ENCODE data around the gene CACNG5. TPM values are rescaled to one million over a fixed set of nuclear protein-coding genes. Genes with fewer than 3 reads are reported as not detected.
A peak's percentile ranks its signal among the peaks of the same experiment; 100 is the strongest.

CACNG5 gene
- polyA plus RNA-seq, 6 donors from 2014 or later = not detected

DNA sequence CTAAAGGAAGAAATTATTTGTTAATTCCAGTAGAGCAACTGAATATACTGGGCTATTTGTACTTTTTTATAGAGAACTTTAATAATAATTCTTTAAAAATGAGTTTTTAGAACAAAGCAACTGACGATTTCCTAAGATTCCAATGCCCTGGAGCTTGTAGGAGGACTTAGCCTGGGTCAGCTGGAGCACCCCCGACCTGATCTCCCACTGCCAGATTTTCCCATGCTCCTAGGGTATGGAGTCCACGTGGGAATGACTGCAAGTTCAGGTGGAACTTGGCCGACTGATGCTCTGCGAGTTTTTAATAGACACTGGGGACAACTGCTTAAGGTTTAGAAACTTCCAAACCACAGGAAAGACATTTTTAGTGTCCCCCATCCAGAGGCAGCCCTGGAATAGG lies 25.5 kb upstream of the CACNG5 start:
- H3K4me1 Mint-ChIP-seq = peaks cover 0 to 21% (median 2%) of the 10 kb centered on the region in 3 donors
- ATAC-seq (ENCODE audit: low read depth in 2 of 2) = no peak
- peaks cover 0 to 2% (median 0%) of the 10 kb centered on the region in 7 donors for H3K9me3 Mint-ChIP-seq
- no peak for DNase-seq
- H3K4me3 Mint-ChIP-seq = no peak overlapping the region
- no peak overlapping the region for H3K27ac Mint-ChIP-seq
- H3K27me3 Mint-ChIP-seq = peaks cover 20 to 42% (median 34%) of the 10 kb centered on the region in 3 donors
- peaks cover 0 to 4% of the 10 kb centered on the region in 2 donors for H3K36me3 Mint-ChIP-seq

DNA sequence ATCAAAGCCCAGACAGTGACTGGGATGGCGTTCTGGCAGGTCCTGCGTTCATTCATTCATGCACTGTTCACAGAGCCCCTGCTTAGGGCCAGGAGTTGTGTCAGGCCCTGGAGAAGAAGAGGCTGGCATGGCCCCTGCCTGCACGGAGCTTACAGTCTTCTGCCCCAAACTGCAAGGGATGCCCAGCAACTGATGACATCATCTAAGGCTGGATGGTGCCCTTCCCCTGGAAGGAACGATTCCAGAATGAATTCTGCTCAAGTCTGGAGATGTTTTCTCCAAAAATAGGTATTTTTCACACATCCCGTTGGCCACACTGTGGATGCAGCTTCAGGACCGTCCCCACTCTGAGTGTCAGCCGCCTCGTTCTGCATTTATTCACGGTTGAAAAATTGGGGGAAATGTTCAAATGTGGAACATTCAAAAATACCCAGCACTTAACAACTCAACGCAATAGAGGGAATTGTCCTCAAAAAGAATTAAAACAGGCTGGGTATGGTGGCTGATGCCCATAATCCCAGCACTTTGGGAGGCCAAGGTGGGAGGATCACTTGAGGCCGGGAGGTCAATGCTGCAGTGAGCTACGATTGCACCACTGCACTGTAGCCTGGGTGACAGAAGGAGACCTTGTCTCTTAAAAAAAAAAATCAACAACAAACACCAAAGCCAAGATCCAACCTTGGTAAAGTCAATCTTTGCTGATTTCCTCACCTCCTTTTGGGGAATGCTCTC lies 23.8 kb upstream of the CACNG5 start:
- H3K4me1 Mint-ChIP-seq = peaks cover 0 to 19% (median 2%) of the 10 kb centered on the region in 3 donors
- DNase-seq = no peak
- no peak overlapping the region for H3K4me3 Mint-ChIP-seq
- ATAC-seq (ENCODE audit: low read depth in 2 of 2) = no peak
- H3K9me3 Mint-ChIP-seq = peaks cover 0 to 2% (median 0%) of the 10 kb centered on the region in 7 donors
- H3K36me3 Mint-ChIP-seq = peaks cover 0 to 4% of the 10 kb centered on the region in 2 donors
- H3K27ac Mint-ChIP-seq = no peak overlapping the region
- peaks cover 21 to 40% (median 32%) of the 10 kb centered on the region in 3 donors for H3K27me3 Mint-ChIP-seq

DNA sequence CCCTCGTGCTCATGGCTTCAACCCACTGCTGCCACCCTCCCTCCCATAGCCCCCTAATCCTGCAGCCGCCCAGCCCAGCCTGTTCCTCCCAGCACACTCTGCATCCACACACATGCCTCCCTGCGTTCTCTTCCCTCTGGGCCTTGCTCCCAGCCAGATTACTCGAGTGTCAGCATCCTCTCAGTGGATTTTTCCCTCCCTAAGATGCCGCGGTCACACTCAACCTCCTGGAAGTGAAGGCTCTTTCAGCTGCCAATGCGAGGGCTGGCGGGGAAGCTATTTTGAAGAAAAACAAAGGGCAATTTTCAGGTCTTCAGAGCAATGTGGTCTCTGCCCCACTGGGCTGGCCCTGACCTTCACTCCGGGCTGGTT lies 23.2 kb upstream of the CACNG5 start:
- Mint-ChIP-seq H3K36me3 (peaks cover 0 to 4% of the 10 kb centered on the region in 2 donors), H3K4me3 (no peak overlapping the region), H3K4me1 (peaks cover 0 to 16% (median 2%) of the 10 kb centered on the region in 3 donors), H3K27me3 (peaks cover 21 to 34% (median 28%) of the 10 kb centered on the region in 3 donors), H3K27ac (no peak overlapping the region), H3K9me3 (peaks cover 0 to 2% (median 0%) of the 10 kb centered on the region in 7 donors)
- DNase-seq (no peak), ATAC-seq (ENCODE audit: low read depth in 2 of 2) (no peak)

- H3K36me3 Mint-ChIP-seq = peaks cover 0 to 4% of the 10 kb centered on the region in 2 donors
- DNase-seq = no peak
- H3K4me3 Mint-ChIP-seq = no peak overlapping the region
- H3K4me1 Mint-ChIP-seq = peaks cover 0 to 14% (median 2%) of the 10 kb centered on the region in 3 donors
- peaks cover under 1 to 9% (median 2%) of the 10 kb centered on the region in 7 donors for H3K9me3 Mint-ChIP-seq
- H3K27ac Mint-ChIP-seq = no peak overlapping the region
- H3K27me3 Mint-ChIP-seq = peaks cover 18 to 25% (median 25%) of the 10 kb centered on the region in 3 donors
- no peak for ATAC-seq (ENCODE audit: low read depth in 2 of 2)
Observed at GRCh38 chr17:66812571-66812970, 22.3 kb upstream of the CACNG5 start.

GRCh38 chr17:66813296-66813695 lies 21.6 kb upstream of the CACNG5 start:
- Mint-ChIP-seq H3K4me3 (no peak overlapping the region), H3K36me3 (peaks cover 0 to 4% of the 10 kb centered on the region in 2 donors), H3K27me3 (peaks cover 11 to 19% (median 18%) of the 10 kb centered on the region in 3 donors), H3K4me1 (peaks cover 0 to 7% (median 0%) of the 10 kb centered on the region in 3 donors), H3K9me3 (peaks cover 4 to 16% (median 6%) of the 10 kb centered on the region in 7 donors), H3K27ac (no peak overlapping the region)
- ATAC-seq (ENCODE audit: low read depth in 2 of 2) (no peak), DNase-seq (no peak)

DNA sequence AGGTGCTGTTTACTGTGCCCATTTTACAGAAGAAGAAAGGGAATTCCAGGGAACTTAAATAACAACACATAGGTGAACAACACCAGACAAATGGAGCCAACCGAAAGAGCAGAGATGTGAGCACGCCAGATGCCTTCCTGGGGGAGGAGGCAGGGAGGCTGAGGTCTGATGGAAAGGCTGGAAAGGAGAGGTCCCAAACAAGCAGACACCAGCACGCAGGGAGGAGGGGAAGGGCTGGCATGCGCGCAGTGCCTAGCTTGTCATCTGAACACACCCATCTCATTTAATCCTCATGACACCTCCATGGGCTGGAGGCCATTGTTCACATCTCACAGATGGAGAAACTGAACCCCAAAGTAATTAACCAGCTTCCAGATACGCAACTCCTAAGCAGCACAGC lies 20.9 kb upstream of the CACNG5 start:
- DNase-seq = no peak
- Mint-ChIP-seq H3K36me3 (peaks cover 0 to 4% of the 10 kb centered on the region in 2 donors), H3K27me3 (peaks cover 10 to 19% (median 11%) of the 10 kb centered on the region in 3 donors), H3K4me3 (no peak overlapping the region), H3K4me1 (peaks cover 0 to 5% (median 0%) of the 10 kb centered on the region in 3 donors), H3K27ac (no peak overlapping the region), H3K9me3 (peaks cover 4 to 20% (median 8%) of the 10 kb centered on the region in 7 donors)
- no peak for ATAC-seq (ENCODE audit: low read depth in 2 of 2)

DNA sequence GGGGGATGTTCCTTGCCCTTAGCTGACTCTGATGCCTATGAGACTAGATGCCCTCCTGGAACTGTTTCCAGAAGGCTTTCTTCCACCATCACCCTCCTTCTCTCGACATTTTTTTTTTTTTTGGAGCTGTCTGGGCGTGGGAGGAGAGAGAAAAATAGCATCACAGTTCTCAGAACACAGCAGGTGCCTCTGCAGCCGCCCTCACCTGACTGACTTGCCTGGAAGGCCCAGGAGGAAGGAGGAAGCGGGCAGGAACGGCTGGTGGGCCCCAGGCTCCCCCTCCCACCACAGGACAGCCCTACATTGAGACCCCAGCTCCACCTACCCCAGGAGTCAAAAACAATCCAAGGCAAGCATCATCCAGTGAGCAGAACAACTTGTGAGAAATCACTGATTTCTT lies 20.3 kb upstream of the CACNG5 start:
- Mint-ChIP-seq H3K27ac (no peak overlapping the region), H3K36me3 (peaks cover 0 to 4% of the 10 kb centered on the region in 2 donors), H3K27me3 (peaks cover 10 to 19% (median 11%) of the 10 kb centered on the region in 3 donors), H3K9me3 (peaks cover 4 to 26% (median 8%) of the 10 kb centered on the region in 7 donors), H3K4me1 (peaks cover 0 to 5% (median 0%) of the 10 kb centered on the region in 3 donors), H3K4me3 (no peak overlapping the region)
- DNase-seq = no peak
- no peak for ATAC-seq (ENCODE audit: low read depth in 2 of 2)

- no peak for ATAC-seq (ENCODE audit: low read depth in 2 of 2)
- Mint-ChIP-seq H3K36me3 (no peaks in the 10 kb centered on the region), H3K4me1 (peaks cover 0 to 1% (median 0%) of the 10 kb centered on the region in 3 donors), H3K9me3 (peaks cover 4 to 27% (median 8%) of the 10 kb centered on the region in 7 donors), H3K27ac (no peak overlapping the region), H3K27me3 (peaks cover 9 to 20% (median 11%) of the 10 kb centered on the region in 3 donors), H3K4me3 (no peak overlapping the region)
- DNase-seq = no peak
Observed at GRCh38 chr17:66817750-66818149, 17.2 kb upstream of the CACNG5 start.

DNA sequence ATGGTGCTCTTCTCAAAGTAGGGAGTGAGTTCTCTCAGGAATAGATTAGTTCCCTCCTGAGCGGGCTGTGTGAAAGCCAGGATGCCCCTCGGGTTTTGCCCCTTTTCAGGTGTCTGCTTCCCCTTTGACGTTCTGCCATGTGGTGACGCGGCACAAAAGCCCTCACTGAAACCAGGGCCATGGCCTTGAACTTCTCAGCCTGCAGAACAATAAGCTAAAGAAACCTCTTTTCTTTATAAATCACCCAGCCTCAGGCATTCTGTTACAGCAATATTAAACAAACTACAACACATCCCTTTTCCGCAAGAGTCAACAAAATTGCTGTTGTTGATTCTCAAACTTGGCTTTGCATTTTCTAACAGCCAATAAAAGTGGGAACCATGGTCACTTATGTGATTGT lies 15.5 kb upstream of the CACNG5 start:
- DNase-seq = no peak
- Mint-ChIP-seq H3K4me1 (no peaks in the 10 kb centered on the region), H3K36me3 (no peaks in the 10 kb centered on the region), H3K9me3 (peaks cover 4 to 27% (median 8%) of the 10 kb centered on the region in 7 donors), H3K4me3 (peak overlapping the region in 1 of 8 donors; percentile 7), H3K27ac (no peak overlapping the region), H3K27me3 (peaks cover 9 to 11% (median 10%) of the 10 kb centered on the region in 3 donors)
- no peak for ATAC-seq (ENCODE audit: low read depth in 2 of 2)

DNA sequence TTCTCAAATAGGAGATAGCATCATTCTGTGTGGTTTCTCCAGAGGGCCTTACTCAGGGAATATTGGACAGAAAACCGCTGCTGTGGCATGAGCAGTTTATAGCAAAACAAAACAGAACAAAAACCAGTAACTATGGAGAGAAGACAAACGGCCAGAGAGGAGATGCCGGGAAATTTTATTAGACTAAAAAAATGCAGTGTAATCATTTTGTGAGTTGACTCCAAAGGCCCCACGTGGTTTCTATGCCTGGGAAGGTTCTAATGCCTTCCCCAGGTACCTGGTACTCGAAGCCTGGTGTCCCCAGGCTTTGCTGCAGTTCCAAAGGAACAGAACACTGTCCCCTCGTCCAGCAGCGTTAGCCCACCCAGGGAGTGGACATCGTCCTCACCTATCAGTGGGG lies 12.9 kb upstream of the CACNG5 start:
- peaks cover 5 to 27% (median 8%) of the 10 kb centered on the region in 7 donors for H3K9me3 Mint-ChIP-seq
- H3K4me3 Mint-ChIP-seq = no peak overlapping the region
- no peak for ATAC-seq (ENCODE audit: low read depth in 2 of 2)
- H3K36me3 Mint-ChIP-seq = no peaks in the 10 kb centered on the region
- peaks cover 10 to 25% (median 17%) of the 10 kb centered on the region in 3 donors for H3K27me3 Mint-ChIP-seq
- no peak overlapping the region for H3K27ac Mint-ChIP-seq
- no peaks in the 10 kb centered on the region for H3K4me1 Mint-ChIP-seq
- no peak for DNase-seq

GRCh38 chr17:66826856-66827255 lies 8.1 kb upstream of the CACNG5 start:
- H3K9me3 Mint-ChIP-seq = peaks cover 0 to 9% (median 4%) of the 10 kb centered on the region in 7 donors
- peaks cover 30 to 52% (median 49%) of the 10 kb centered on the region in 3 donors for H3K27me3 Mint-ChIP-seq
- H3K36me3 Mint-ChIP-seq = peaks cover 0 to 6% of the 10 kb centered on the region in 2 donors
- ATAC-seq (ENCODE audit: low read depth in 2 of 2) (no peak), DNase-seq (no peak)
- H3K4me3 Mint-ChIP-seq = no peak overlapping the region
- H3K27ac Mint-ChIP-seq = no peak overlapping the region
- H3K4me1 Mint-ChIP-seq = peaks cover 3 to 5% (median 4%) of the 10 kb centered on the region in 3 donors

- Mint-ChIP-seq H3K27ac (no peak overlapping the region), H3K4me1 (peaks cover 4 to 5% (median 4%) of the 10 kb centered on the region in 3 donors), H3K9me3 (peaks cover 0 to 9% (median 4%) of the 10 kb centered on the region in 7 donors), H3K36me3 (peaks cover 0 to 6% of the 10 kb centered on the region in 2 donors), H3K27me3 (peaks cover 45 to 74% (median 62%) of the 10 kb centered on the region in 3 donors), H3K4me3 (peak overlapping the region in 1 of 8 donors; percentile 36)
- ATAC-seq (ENCODE audit: low read depth in 2 of 2) (no peak), DNase-seq (no peak)
Observed at GRCh38 chr17:66829386-66829864, 5.5 kb upstream of the CACNG5 start.

GRCh38 chr17:66829883-66830282 lies 5.0 kb upstream of the CACNG5 start:
- no peak overlapping the region for H3K4me3 Mint-ChIP-seq

More at GRCh38 chr17:66829883-66830282, 5.0 kb upstream of the CACNG5 start:
- Mint-ChIP-seq H3K27me3 (peaks cover 41 to 72% (median 62%) of the 10 kb centered on the region in 3 donors), H3K27ac (no peak overlapping the region), H3K4me1 (peaks cover 4 to 6% (median 5%) of the 10 kb centered on the region in 3 donors), H3K9me3 (peaks cover 0 to 9% (median 4%) of the 10 kb centered on the region in 7 donors), H3K36me3 (peaks cover 0 to 6% of the 10 kb centered on the region in 2 donors)
- ATAC-seq (ENCODE audit: low read depth in 2 of 2) (no peak), DNase-seq (no peak)

All from naive B cell (primary cell).